Cardiac muscle cell (in vitro differentiated cells and primary cell): Measurements from ENCODE around the gene BRIP1. TPM values are rescaled to one million over a fixed set of nuclear protein-coding genes. Genes with fewer than 3 reads are reported as not detected.

Experiments
- DNase-seq, 2 donors: peaks; one replicate each; pipeline versions ENCODE4 v3.0.0 to v3.0.0-alpha.2; 2010 to 2017; ENCODE audit warnings: low read depth in 1 of 2, low spot score in 1 of 2
- H3K27ac ChIP-seq: fragments of 200-600 bp; sonication (generic); 2 replicates; pipeline ENCODE4 v1.5.1; 2016
- H3K27me3 ChIP-seq: fragments of 200-600 bp; sonication (generic); 2 replicates; pipeline ENCODE4 v1.6.0; 2016; ENCODE audit warnings: control low read depth
- H3K36me3 ChIP-seq: fragments of 200-600 bp; sonication (generic); 2 replicates; pipeline ENCODE4 v1.5.1; 2016; ENCODE audit warnings: control low read depth
- H3K4me1 ChIP-seq: fragments of 200-600 bp; sonication (generic); 2 replicates; pipeline ENCODE4 v1.8.1; 2017; ENCODE audit warnings: low read depth, mild to moderate bottlenecking, mixed run types
- H3K4me3 ChIP-seq: fragments of 200-600 bp; sonication (generic); 2 replicates; pipeline ENCODE4 v1.5.1; 2016; ENCODE audit warnings: mild to moderate bottlenecking
- H3K9me3 ChIP-seq: fragments of 200-600 bp; sonication (generic); 2 replicates; pipeline ENCODE4 v1.5.1; 2017; ENCODE audit warnings: low read depth, mild to moderate bottlenecking, control low read depth
- polyA plus RNA-seq: library from polyadenylated mRNA; unstranded; fragments of >200 nt; fragmentation: Nextera tagmentation; extraction: Ambion mirVana; gene quantifications from 2 replicates; pipeline ENCODE4 v1.2.1, GENCODE V29; 2016
- total RNA-seq: library from RNA; depleted of rRNA; stranded (reverse); fragments of >200 nt; gene quantifications from 2 replicates; pipeline ENCODE4 v1.2.3, GENCODE V29; 2016
- TF ChIP-seq, protein P1 (sequence below): IDR thresholded peaks from 2 replicates; pipeline ENCODE4 v1.5.1; 2012; ENCODE audit warnings: low read depth, mild to moderate bottlenecking, low read length

Gene BRIP1
- total and polyA plus RNA-seq, 2 experiments from 2014 or later = 3.1 to 9.2 TPM

DNA sequence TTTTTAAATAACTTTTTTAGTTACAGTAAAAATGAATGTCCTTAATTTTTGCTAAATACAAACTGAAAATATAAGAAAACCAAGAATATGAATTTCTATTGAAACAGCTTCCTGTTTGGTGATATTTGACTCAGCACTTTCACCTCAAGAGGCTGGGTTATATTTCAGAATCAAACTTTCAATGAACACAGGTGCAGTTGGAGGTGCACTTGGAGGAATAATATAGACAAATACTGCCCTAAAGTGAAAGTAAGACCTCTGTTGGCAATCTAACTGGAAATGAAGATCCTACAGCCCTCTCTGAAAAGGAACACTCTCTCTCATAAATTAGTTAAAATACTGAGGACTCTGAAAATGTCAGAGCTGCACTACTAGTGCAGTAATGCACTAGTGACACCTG, 106.2 kb downstream of the BRIP1 start:
- H3K9me3 ChIP-seq = no peaks in the 10 kb centered on the region
- no peak overlapping the region for H3K27ac ChIP-seq
- TF ChIP-seq, protein P1, sequence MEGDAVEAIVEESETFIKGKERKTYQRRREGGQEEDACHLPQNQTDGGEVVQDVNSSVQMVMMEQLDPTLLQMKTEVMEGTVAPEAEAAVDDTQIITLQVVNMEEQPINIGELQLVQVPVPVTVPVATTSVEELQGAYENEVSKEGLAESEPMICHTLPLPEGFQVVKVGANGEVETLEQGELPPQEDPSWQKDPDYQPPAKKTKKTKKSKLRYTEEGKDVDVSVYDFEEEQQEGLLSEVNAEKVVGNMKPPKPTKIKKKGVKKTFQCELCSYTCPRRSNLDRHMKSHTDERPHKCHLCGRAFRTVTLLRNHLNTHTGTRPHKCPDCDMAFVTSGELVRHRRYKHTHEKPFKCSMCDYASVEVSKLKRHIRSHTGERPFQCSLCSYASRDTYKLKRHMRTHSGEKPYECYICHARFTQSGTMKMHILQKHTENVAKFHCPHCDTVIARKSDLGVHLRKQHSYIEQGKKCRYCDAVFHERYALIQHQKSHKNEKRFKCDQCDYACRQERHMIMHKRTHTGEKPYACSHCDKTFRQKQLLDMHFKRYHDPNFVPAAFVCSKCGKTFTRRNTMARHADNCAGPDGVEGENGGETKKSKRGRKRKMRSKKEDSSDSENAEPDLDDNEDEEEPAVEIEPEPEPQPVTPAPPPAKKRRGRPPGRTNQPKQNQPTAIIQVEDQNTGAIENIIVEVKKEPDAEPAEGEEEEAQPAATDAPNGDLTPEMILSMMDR = no peak
- H3K27me3 ChIP-seq = no peaks in the 10 kb centered on the region
- DNase-seq = no peak
- no peaks in the 10 kb centered on the region for H3K4me1 ChIP-seq
- H3K4me3 ChIP-seq = no peak overlapping the region
- no peaks in the 10 kb centered on the region for H3K36me3 ChIP-seq

DNA sequence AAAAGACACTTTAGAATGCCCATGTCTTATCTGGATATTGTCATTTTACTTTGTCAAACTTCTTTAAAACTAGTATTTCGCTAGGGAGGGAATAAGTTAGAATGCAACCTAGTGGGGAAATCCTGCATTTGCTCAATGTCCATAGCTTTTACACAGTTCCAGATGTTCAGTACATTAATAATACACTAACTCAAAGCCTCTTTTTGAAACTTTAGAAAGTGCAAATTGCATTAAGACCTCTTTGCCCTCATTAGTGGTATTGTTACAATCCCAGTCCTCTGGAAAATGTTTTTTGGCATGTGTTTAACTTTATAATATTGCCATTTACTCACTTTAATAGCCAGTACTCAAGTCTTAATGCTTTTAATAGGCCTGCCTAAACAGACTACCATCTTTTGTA, 106.8 kb downstream of the BRIP1 start:
- no peaks in the 10 kb centered on the region for H3K4me1 ChIP-seq
- H3K9me3 ChIP-seq = no peaks in the 10 kb centered on the region
- no peak overlapping the region for H3K27ac ChIP-seq
- TF ChIP-seq, protein P1 = no peak
- DNase-seq = no peak
- H3K27me3 ChIP-seq = no peaks in the 10 kb centered on the region
- no peaks in the 10 kb centered on the region for H3K36me3 ChIP-seq
- H3K4me3 ChIP-seq = no peak overlapping the region

DNA sequence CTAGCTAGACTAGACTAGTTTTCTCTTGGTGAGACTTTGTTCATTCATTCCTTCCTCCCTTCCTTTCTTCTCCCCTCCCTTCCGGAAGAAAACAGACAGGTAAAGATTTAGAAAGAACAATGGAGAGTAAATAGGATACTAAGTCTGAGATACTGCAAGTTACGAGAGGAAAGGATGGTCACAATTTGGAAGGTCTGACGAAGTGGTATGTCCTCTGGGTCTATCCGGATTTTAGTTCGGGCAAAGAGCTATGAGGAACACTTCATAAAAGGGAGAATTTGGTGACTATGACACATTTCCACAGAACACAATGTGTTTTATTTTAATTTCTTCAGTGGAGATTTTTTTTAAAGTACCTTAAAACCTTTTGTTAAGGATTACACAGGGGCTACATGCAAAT, 107.7 kb downstream of the BRIP1 start:
- Histone ChIP-seq H3K9me3 (no peaks in the 10 kb centered on the region), H3K4me1 (no peaks in the 10 kb centered on the region), H3K36me3 (no peaks in the 10 kb centered on the region), H3K27ac (no peak overlapping the region), H3K27me3 (no peaks in the 10 kb centered on the region), H3K4me3 (no peak overlapping the region)
- TF ChIP-seq, protein P1 = no peak
- DNase-seq = no peak

DNA sequence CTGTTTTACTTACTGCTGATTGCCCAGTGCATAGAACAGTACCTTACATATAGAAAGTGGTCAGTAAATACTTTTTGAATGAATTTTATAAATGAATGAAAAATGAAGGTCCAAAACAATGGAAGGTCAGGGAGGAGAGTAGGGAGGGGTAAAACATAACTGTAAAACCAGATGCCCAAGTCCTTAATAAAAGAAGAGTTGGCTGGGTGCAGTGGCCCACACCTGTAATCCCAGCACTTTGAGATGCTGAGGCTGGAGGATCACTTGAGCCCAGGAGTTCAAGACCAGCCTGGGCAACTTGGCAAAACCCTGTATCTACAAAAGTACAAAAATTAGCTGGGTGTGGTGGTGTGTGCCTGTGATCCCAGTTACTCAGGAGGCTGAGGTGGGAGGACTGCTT, 108.2 kb downstream of the BRIP1 start:
- H3K27me3 ChIP-seq = no peaks in the 10 kb centered on the region
- H3K27ac ChIP-seq = no peak overlapping the region
- TF ChIP-seq, protein P1 = no peak
- no peaks in the 10 kb centered on the region for H3K4me1 ChIP-seq
- no peak for DNase-seq
- no peak overlapping the region for H3K4me3 ChIP-seq
- H3K36me3 ChIP-seq = no peaks in the 10 kb centered on the region
- H3K9me3 ChIP-seq = no peaks in the 10 kb centered on the region

DNA sequence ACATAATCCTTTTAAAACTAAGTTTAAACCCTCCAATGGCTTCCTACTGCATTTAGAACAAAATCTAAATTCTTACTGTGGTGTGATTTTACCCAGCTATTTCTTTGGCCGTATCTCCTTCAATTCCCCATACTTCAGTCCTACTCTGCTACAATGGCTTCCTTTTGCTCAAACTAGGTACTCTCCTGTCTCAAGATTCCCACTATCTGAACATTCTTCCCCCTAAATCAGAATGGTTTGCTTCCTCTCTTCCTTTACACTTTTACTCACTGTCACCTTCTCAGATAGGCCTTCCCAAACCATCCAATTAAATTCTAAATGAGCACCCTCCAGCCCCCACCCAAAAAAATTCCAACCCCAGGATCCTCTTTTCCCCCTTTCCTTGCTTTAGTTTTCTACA, 109.2 kb downstream of the BRIP1 start:
- Histone ChIP-seq H3K4me1 (no peaks in the 10 kb centered on the region), H3K27ac (no peak overlapping the region), H3K27me3 (no peaks in the 10 kb centered on the region), H3K4me3 (no peak overlapping the region), H3K9me3 (no peaks in the 10 kb centered on the region), H3K36me3 (no peaks in the 10 kb centered on the region)
- no peak for DNase-seq
- TF ChIP-seq, protein P1 = no peak

DNA sequence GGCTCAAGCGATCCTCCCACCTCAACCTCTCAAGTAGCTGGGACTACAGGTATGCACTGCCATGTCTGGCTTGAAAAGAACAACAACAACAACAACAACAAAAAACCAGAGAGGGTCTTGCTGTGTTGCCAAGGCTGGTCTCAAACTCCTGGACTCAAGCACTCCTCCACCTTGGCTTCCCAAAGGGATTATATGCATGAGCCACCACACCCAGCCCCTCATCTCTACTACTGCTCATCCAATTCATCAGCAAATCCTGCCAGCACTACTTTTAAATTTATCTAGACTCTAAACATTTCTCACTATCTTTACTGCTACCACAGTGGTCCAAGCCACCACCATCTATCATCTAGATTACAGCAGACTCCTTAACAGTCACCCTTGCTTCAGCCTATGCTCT, 109.6 kb downstream of the BRIP1 start:
- TF ChIP-seq, protein P1 = no peak
- Histone ChIP-seq H3K27ac (no peak overlapping the region), H3K4me3 (no peak overlapping the region), H3K9me3 (no peaks in the 10 kb centered on the region), H3K27me3 (no peaks in the 10 kb centered on the region), H3K36me3 (no peaks in the 10 kb centered on the region), H3K4me1 (no peaks in the 10 kb centered on the region)
- DNase-seq = no peak
